H1 (cell line): ENCODE measurements around the gene MYO5A. TPM values are rescaled to one million over a fixed set of nuclear protein-coding genes. Genes with fewer than 3 reads are reported as not detected.
"Not testable (repeated sequence)": the region's sequence is repeated elsewhere in the genome, so short reads cannot be mapped to it uniquely, and the experiment has no call there.

Source experiments
- CTCF ChIA-PET: fragments of 300-600 bp; sonication (Branson Sonifier 250); formaldehyde crosslinking; loops from one replicate; lab custom pipeline; 2021; ENCODE audit not compliant: partially characterized antibody; lab: Charles Lee
- POLR2A ChIA-PET: fragments of 300-600 bp; sonication (Branson Sonifier 250); formaldehyde crosslinking; loops from one replicate; lab custom pipeline; 2021; ENCODE audit warnings: inconsistent platforms; ENCODE audit not compliant: partially characterized antibody; lab: Charles Lee
- DNase-seq, 2 experiments: peaks; one replicate each; pipeline versions ENCODE4 v3.0.0 to v3.0.0-alpha.2; 2010 to 2022; ENCODE audit warnings: low spot score in 2 of 2, low read depth in 1 of 2, mixed read lengths in 1 of 2
- FAIRE-seq: peaks from 2 replicates; lab custom pipeline; 2011; peaks lifted over from hg19 to GRCh38; lab: Jason Lieb, UNC
- H2AFZ ChIP-seq: 2 replicates; pipeline ENCODE4 v1.8.1; 2012; ENCODE audit warnings: low read length, inconsistent platforms
- H2AK5ac ChIP-seq: 2 replicates; pipeline ENCODE4 v1.6.1; 2013; ENCODE audit warnings: low read depth, low read length
- H2BK120ac ChIP-seq: replicated peaks from 2 replicates; pipeline ENCODE3; 2013; ENCODE audit warnings: low read depth, low read length, inconsistent platforms
- H2BK12ac ChIP-seq: 2 replicates; pipeline ENCODE4 v1.6.1; 2013; ENCODE audit warnings: low read depth, low read length
- H2BK15ac ChIP-seq: 2 replicates; pipeline ENCODE4 v1.6.1; 2013; ENCODE audit warnings: low read length
- H2BK20ac ChIP-seq: 2 replicates; pipeline ENCODE4 v1.6.1; 2013; ENCODE audit warnings: low read length
- H2BK5ac ChIP-seq: 2 replicates; pipeline ENCODE4 v1.6.1; 2013; ENCODE audit warnings: low read depth, low read length
- H3K14ac ChIP-seq: 2 replicates; pipeline ENCODE4 v1.6.1; 2013; ENCODE audit warnings: inconsistent platforms; ENCODE audit not compliant: insufficient read length
- H3K18ac ChIP-seq: 2 replicates; pipeline ENCODE4 v1.6.1; 2013; ENCODE audit warnings: low read length; ENCODE audit errors: extremely low read depth
- H3K23ac ChIP-seq: 2 replicates; pipeline ENCODE4 v1.6.1; 2013; ENCODE audit warnings: inconsistent platforms; ENCODE audit not compliant: insufficient read length
- H3K23me2 ChIP-seq: 2 replicates; pipeline ENCODE4 v1.6.1; 2013; ENCODE audit warnings: low read depth, low read length
- H3K27ac ChIP-seq: 2 replicates; pipeline ENCODE4 v1.6.1; 2011; ENCODE audit warnings: low read depth, low read length, inconsistent platforms
- H3K27me3 ChIP-seq, 4 experiments: replicated peaks in 1 of 4; 1 replicate in 1 of 4; 2 replicates in 3 of 4; pipeline versions ENCODE4 v1.6.1 to v1.8.1; 2011 to 2013; ENCODE audit warnings: low read length in 3 of 4, mild to moderate bottlenecking in 3 of 4, inconsistent platforms in 2 of 4, mixed read lengths in 2 of 4, moderate library complexity in 1 of 4; ENCODE audit not compliant: control insufficient read depth in 3 of 4, insufficient read depth in 3 of 4; ENCODE audit errors: extremely low read depth in 1 of 4
- H3K36me3 ChIP-seq, 4 experiments: 2 replicates each; pipeline versions ENCODE4 v1.6.1 to v1.8.1; 2011 to 2013; ENCODE audit warnings: mild to moderate bottlenecking in 4 of 4, low read length in 3 of 4, moderate library complexity in 2 of 4, control low read depth in 1 of 4, inconsistent platforms in 1 of 4; ENCODE audit not compliant: insufficient read depth in 4 of 4, control insufficient read depth in 2 of 4
- H3K4ac ChIP-seq: replicated peaks from 2 replicates; pipeline ENCODE3; 2013; ENCODE audit warnings: low read length, low read depth, mixed read lengths, inconsistent platforms; ENCODE audit not compliant: insufficient read length
- H3K4me1 ChIP-seq, 4 experiments: replicated peaks in 1 of 4; 1 replicate in 1 of 4; 2 replicates in 3 of 4; pipeline versions ENCODE4 v1.6.1 to v1.8.1; 2011 to 2013; ENCODE audit warnings: low read length in 3 of 4, inconsistent platforms in 2 of 4, mixed read lengths in 1 of 4; ENCODE audit not compliant: insufficient read depth in 4 of 4, control insufficient read depth in 3 of 4
- H3K4me2 ChIP-seq, 2 experiments: 2 replicates each; pipeline versions ENCODE4 v1.6.1 to v1.8.1; 2011 to 2013; ENCODE audit warnings: low read depth in 2 of 2, low read length in 2 of 2, control low read depth in 1 of 2, inconsistent platforms in 1 of 2, mild to moderate bottlenecking in 1 of 2; ENCODE audit not compliant: insufficient read depth in 1 of 2
- H3K4me3 ChIP-seq, 4 experiments: fragments of 200-600, 300-600 bp in 1 of 4; sonication (generic), shearing (Covaris generic), sonication (Bioruptor Twin) in 1 of 4; 2 replicates each; pipeline versions ENCODE4 v1.5.1 to v1.8.1; 2011 to 2016; ENCODE audit warnings: low read length in 4 of 4, low read depth in 3 of 4, control low read depth in 2 of 4, inconsistent platforms in 2 of 4, mild to moderate bottlenecking in 2 of 4, mixed read lengths in 1 of 4, moderate library complexity in 1 of 4; ENCODE audit not compliant: insufficient read depth in 2 of 4; ENCODE audit errors: extremely low read depth in 1 of 4
- H3K56ac ChIP-seq: replicated peaks from 2 replicates; pipeline ENCODE3; 2013; ENCODE audit warnings: low read depth, mild to moderate bottlenecking, mixed read lengths, low read length, inconsistent platforms; ENCODE audit not compliant: insufficient read length
- H3K79me1 ChIP-seq: 2 replicates; pipeline ENCODE4 v1.6.1; 2013; ENCODE audit warnings: low read depth, low read length, control low read depth
- H3K79me2 ChIP-seq, 2 experiments: 2 replicates each; pipeline versions ENCODE4 v1.6.1 to v1.8.1; 2012 to 2013; ENCODE audit warnings: low read length in 2 of 2, mild to moderate bottlenecking in 2 of 2, inconsistent platforms in 1 of 2; ENCODE audit not compliant: insufficient read depth in 2 of 2, control insufficient read depth in 1 of 2
- H3K9ac ChIP-seq, 4 experiments: replicated peaks in 1 of 4; 1 replicate in 1 of 4; 2 replicates in 3 of 4; pipeline versions ENCODE4 v1.6.1 to v1.8.1; 2011 to 2013; ENCODE audit warnings: low read depth in 3 of 4, low read length in 3 of 4, control low read depth in 2 of 4, mild to moderate bottlenecking in 2 of 4, moderate library complexity in 2 of 4, inconsistent platforms in 1 of 4; ENCODE audit errors: extremely low read depth in 1 of 4
- H3K9me3 ChIP-seq, 2 experiments: 2 replicates each; pipeline versions ENCODE4 v1.6.1 to v1.8.1; 2012 to 2013; ENCODE audit warnings: mild to moderate bottlenecking in 2 of 2, moderate library complexity in 2 of 2, control low read depth in 1 of 2, inconsistent platforms in 1 of 2, low read depth in 1 of 2, low read length in 1 of 2, mixed read lengths in 1 of 2; ENCODE audit not compliant: insufficient read depth in 2 of 2
- H4K20me1 ChIP-seq, 2 experiments: replicated peaks in 1 of 2; 2 replicates each; pipeline versions ENCODE3 to v1.8.1; 2011 to 2013; ENCODE audit warnings: inconsistent platforms in 2 of 2, low read length in 2 of 2, mild to moderate bottlenecking in 1 of 2; ENCODE audit not compliant: insufficient read depth in 2 of 2, control insufficient read depth in 1 of 2
- H4K5ac ChIP-seq: 2 replicates; pipeline ENCODE4 v1.6.1; 2013; ENCODE audit warnings: low read length, low read depth, mixed read lengths, inconsistent platforms; ENCODE audit not compliant: insufficient read length
- H4K8ac ChIP-seq: 2 replicates; pipeline ENCODE4 v1.8.0; 2013; ENCODE audit warnings: mild to moderate bottlenecking, moderate library complexity, low read length, inconsistent platforms; ENCODE audit not compliant: insufficient read depth; ENCODE audit errors: extremely low read depth
- H4K91ac ChIP-seq: replicated peaks from 2 replicates; pipeline ENCODE3; 2013; ENCODE audit warnings: low read length, mixed read lengths, inconsistent platforms; ENCODE audit not compliant: insufficient read length
- YY1 ChIP-seq: IDR thresholded peaks from 2 replicates; pipeline ENCODE4 v1.6.1; 2011; ENCODE audit warnings: low read depth, mild to moderate bottlenecking, low read length
- WGBS, 2 experiments: shearing (Covaris generic) in 1 of 2; methylation state at CpG; one replicate each; pipeline versions ENCODE4 v1.1.6 to v1.1.7; 2013 to 2015; ENCODE audit warnings: low lambda C conversion rate in 2 of 2, mixed read lengths in 2 of 2, inconsistent platforms in 1 of 2, low coverage in 1 of 2, missing lambda C conversion rate in 1 of 2; ENCODE audit not compliant: insufficient replicate concordance in 2 of 2, insufficient coverage in 1 of 2, insufficient read length in 1 of 2; ENCODE audit errors: extremely low coverage in 1 of 2, missing lambda C conversion rate in 1 of 2; 5-methylcytosine and 5-hydroxymethylcytosine counted together
- polyA plus RNA-seq, 7 experiments: library from polyadenylated mRNA; depleted of rRNA in 3 of 7; stranded (reverse) in 5 of 7; unstranded in 2 of 7; fragments of >200 nt in 5 of 7; fragments of 200-250 nt in 2 of 7; gene quantifications; 1 replicate in 5 of 7; 2 replicates in 1 of 7; 4 replicates in 1 of 7; pipeline versions ENCODE4 v1.2.1 to v1.2.3, GENCODE V29; 2011 to 2013; ENCODE audit warnings: missing spikeins in 2 of 7, mixed read lengths in 2 of 7
- total RNA-seq: library from RNA; stranded (reverse); fragmentation: NEBNext Ultra II Directional; extraction: Animal tissue kit (Norgen Biotek cat#: 25700); gene quantifications from 2 replicates; pipeline ENCODE4 v1.2.1, GENCODE V29; 2021

MYO5A gene
- total and polyA plus RNA-seq, 2 of the 8 experiments (the other 6 are each of a cell fraction or from before 2014, with no cell fraction given) = 11.4 to 24.7 TPM

- H3K27ac ChIP-seq, H3K79me2 ChIP-seq, H2AFZ ChIP-seq, H4K91ac ChIP-seq, H3K23me2 ChIP-seq, H3K23ac ChIP-seq, H2BK20ac ChIP-seq, H2BK120ac ChIP-seq, H3K18ac ChIP-seq, H4K20me1 ChIP-seq, H3K4me3 ChIP-seq, H2AK5ac ChIP-seq, H2BK12ac ChIP-seq, H4K5ac ChIP-seq, H3K4ac ChIP-seq, H3K27me3 ChIP-seq, H3K79me1 ChIP-seq, H3K14ac ChIP-seq, H3K56ac ChIP-seq, POLR2A ChIA-PET, H4K8ac ChIP-seq, H3K9me3 ChIP-seq, DNase-seq, H3K4me1 ChIP-seq, H3K9ac ChIP-seq, H3K4me2 ChIP-seq, FAIRE-seq, H2BK5ac ChIP-seq, H3K36me3 ChIP-seq: not testable (repeated sequence)
- WGBS, 2 experiments = 90% methylated on average over 8 of the region's 9 CpGs; no CpG with 5 or more reads in 1 of the 2 experiments
- peak; percentile 53; the same call in 1 of the 2 replicates for TF ChIP-seq YY1
- CTCF ChIA-PET = interaction anchor here (0.8 to 1.4 kb wide), 2 partner anchors 27 to 418 kb away, joined by 3 read pairs; no protein-coding TSS in a partner anchor
- H2BK15ac ChIP-seq = 0 out of 2 replicates have a peak overlapping the region, but pooled peaks have one; percentile 83
Observed at GRCh38 chr15:52439042-52439441, 89.6 kb downstream of the MYO5A start.
